GM23338 (cell line): Measurements from ENCODE around the gene HNRNPR. TPM values are rescaled to one million over a fixed set of nuclear protein-coding genes. Genes with fewer than 3 reads are reported as not detected.

ENCODE experiments used
- ATAC-seq: fragments of 200-7000 bp; cut with Tn5 transposase; 3 replicates; pipeline ENCODE4 v1.9.1; 2020
- DNase-seq: peaks from one replicate; pipeline ENCODE4 v3.0.0-alpha.2; 2015; ENCODE audit warnings: low spot score
- H2AFZ ChIP-seq: fragments of 200-600 bp; sonication (generic); 2 replicates; pipeline ENCODE4 v1.8.0; 2016; ENCODE audit warnings: antibody characterized with exemption, mild to moderate bottlenecking, moderate library complexity
- H3F3A ChIP-seq: fragments of 200-600 bp; sonication (generic); replicated peaks from 2 replicates; pipeline ENCODE4 v1.8.0; 2017; ENCODE audit warnings: antibody characterized with exemption, mixed run types, low read depth
- H3K27ac ChIP-seq: fragments of 200-600 bp; sonication (generic); 2 replicates; pipeline ENCODE4 v1.6.1; 2016; ENCODE audit warnings: low read depth
- H3K27me3 ChIP-seq: fragments of 200-600 bp; sonication (generic); 2 replicates; pipeline ENCODE4 v1.8.0; 2016; ENCODE audit warnings: mild to moderate bottlenecking, mixed run types, moderate library complexity; ENCODE audit not compliant: insufficient read depth
- H3K36me3 ChIP-seq: fragments of 200-600 bp; sonication (generic); 2 replicates; pipeline ENCODE4 v1.8.0; 2016; ENCODE audit warnings: mild to moderate bottlenecking; ENCODE audit not compliant: insufficient read depth
- H3K4me1 ChIP-seq: fragments of 200-600 bp; sonication (generic); 2 replicates; pipeline ENCODE4 v1.8.0; 2016; ENCODE audit warnings: mild to moderate bottlenecking, moderate library complexity; ENCODE audit not compliant: insufficient read depth
- H3K4me2 ChIP-seq: fragments of 200-600 bp; sonication (generic); 2 replicates; pipeline ENCODE4 v1.7.1; 2017; ENCODE audit warnings: mixed run types
- H3K4me3 ChIP-seq: fragments of 200-600 bp; sonication (generic); 2 replicates; pipeline ENCODE4 v1.6.1; 2016; ENCODE audit warnings: mixed run types
- H3K79me2 ChIP-seq: fragments of 200-600 bp; sonication (generic); replicated peaks from 2 replicates; pipeline ENCODE4 v1.8.0; 2017; ENCODE audit warnings: mild to moderate bottlenecking; ENCODE audit not compliant: insufficient read depth
- H3K9me2 ChIP-seq: fragments of 200-600 bp; sonication (generic); 2 replicates; pipeline ENCODE4 v1.8.0; 2017; ENCODE audit not compliant: insufficient read depth
- H4K20me1 ChIP-seq: fragments of 200-600 bp; sonication (generic); replicated peaks from 2 replicates; pipeline ENCODE4 v1.8.0; 2017; ENCODE audit warnings: mild to moderate bottlenecking; ENCODE audit not compliant: insufficient read depth
- H3K27ac Mint-ChIP-seq: 2 replicates; pipeline ENCODE4 v1.8.0; 2020; ENCODE audit warnings: inconsistent platforms, mild to moderate bottlenecking, moderate library complexity, mixed read lengths
- H3K27me3 Mint-ChIP-seq: 3 replicates; pipeline ENCODE4 v1.8.0; 2022; ENCODE audit warnings: low read depth, mild to moderate bottlenecking, moderate library complexity, mixed read lengths, inconsistent platforms; ENCODE audit not compliant: insufficient read depth, poor library complexity
- H3K36me3 Mint-ChIP-seq: 3 replicates; pipeline ENCODE4 v1.8.0; 2021; ENCODE audit warnings: low read depth, mild to moderate bottlenecking, inconsistent platforms, moderate library complexity, mixed read lengths
- H3K4me1 Mint-ChIP-seq: 3 replicates; pipeline ENCODE4 v1.8.0; 2020; ENCODE audit warnings: mild to moderate bottlenecking, inconsistent platforms, mixed read lengths
- H3K4me3 Mint-ChIP-seq: 3 replicates; pipeline ENCODE4 v1.8.0; 2021; ENCODE audit warnings: moderate library complexity, mild to moderate bottlenecking, inconsistent platforms, mixed read lengths
- H3K9me3 Mint-ChIP-seq: 3 replicates; pipeline ENCODE4 v1.8.0; 2020; ENCODE audit warnings: moderate library complexity, mild to moderate bottlenecking, inconsistent platforms, mixed read lengths
- CREB1 ChIP-seq: fragments of 250-450 bp; sonication (Bioruptor Pico); IDR thresholded peaks from 2 replicates; pipeline ENCODE4 v1.5.0; 2020; ENCODE audit warnings: low read depth, mild to moderate bottlenecking, moderate library complexity
- CTCF ChIP-seq, 2 experiments: fragments of 200-600 bp in 1 of 2; sonication (generic) in 1 of 2; conservative IDR thresholded peaks; 2 replicates each; pipeline versions ENCODE4 v1.5.1 to v1.6.1; 2016 to 2017; ENCODE audit warnings: antibody characterized with exemption in 2 of 2, low read depth in 2 of 2, mild to moderate bottlenecking in 2 of 2, moderate library complexity in 1 of 2
- ETS1 ChIP-seq: IDR thresholded peaks from 2 replicates; pipeline ENCODE4 v1.6.1; 2016; ENCODE audit warnings: antibody characterized with exemption
- EZH2 ChIP-seq: fragments of 200-600 bp; sonication (generic); IDR thresholded peaks from one replicate; pipeline ENCODE4 v1.8.0; 2017; ENCODE audit warnings: antibody characterized with exemption, mild to moderate bottlenecking, low read depth; ENCODE audit not compliant: unreplicated experiment
- EZH2phosphoT487 ChIP-seq: fragments of 200-600 bp; sonication (generic); IDR thresholded peaks from one replicate; pipeline ENCODE4 v1.8.1; 2018; ENCODE audit warnings: antibody characterized with exemption; ENCODE audit not compliant: unreplicated experiment
- JUNB ChIP-seq: IDR thresholded peaks from one replicate; pipeline ENCODE4 v1.6.1; 2016; ENCODE audit warnings: antibody characterized with exemption; ENCODE audit not compliant: unreplicated experiment
- NANOG ChIP-seq: IDR thresholded peaks from 2 replicates; pipeline ENCODE4 v1.6.1; 2016; ENCODE audit warnings: antibody characterized with exemption, borderline replicate concordance
- POLR2AphosphoS5 ChIP-seq: IDR thresholded peaks from 2 replicates; pipeline ENCODE4 v1.6.1; 2016; ENCODE audit warnings: antibody characterized with exemption, low read depth
- REST ChIP-seq: IDR thresholded peaks from one replicate; pipeline ENCODE4 v1.6.1; 2018; ENCODE audit warnings: antibody characterized with exemption; ENCODE audit not compliant: unreplicated experiment
- STAT1 ChIP-seq: IDR thresholded peaks from one replicate; pipeline ENCODE4 v1.6.1; 2016; ENCODE audit warnings: antibody characterized with exemption; ENCODE audit not compliant: unreplicated experiment
- ZNF114 ChIP-seq: fragments of 250-450 bp; sonication (Bioruptor Pico); IDR thresholded peaks from 2 replicates; pipeline ENCODE4 v1.5.0; 2020; ENCODE audit warnings: mild to moderate bottlenecking, moderate library complexity
- ZNF331 ChIP-seq: fragments of 250-450 bp; sonication (Bioruptor Pico); IDR thresholded peaks from 2 replicates; pipeline ENCODE4 v1.5.0; 2020; ENCODE audit warnings: low read depth, mild to moderate bottlenecking, moderate library complexity
- ZNF462 ChIP-seq: fragments of 250-450 bp; sonication (Bioruptor Pico); IDR thresholded peaks from 2 replicates; pipeline ENCODE4 v1.5.0; 2020; ENCODE audit warnings: mild to moderate bottlenecking, moderate library complexity
- polyA plus RNA-seq: library from polyadenylated mRNA; unstranded; fragments of >200 nt; fragmentation: Nextera tagmentation; extraction: Ambion mirVana; gene quantifications from 2 replicates; pipeline ENCODE4 v1.2.1, GENCODE V29; 2016
- total RNA-seq: library from RNA; depleted of rRNA; stranded (reverse); fragments of >200 nt; shearing (Covaris generic); gene quantifications from 2 replicates; pipeline ENCODE4 v1.2.3, GENCODE V29; 2014

Gene HNRNPR
- total and polyA plus RNA-seq, 2 experiments from 2014 or later: 147 to 200 TPM

GRCh38 chr1:23330846-23331245 lies 13.2 kb downstream of the HNRNPR start:
- H3K36me3 ChIP-seq: peaks cover 73% of the 10 kb centered on the region
- no peaks in the 10 kb centered on the region for H3K4me1 ChIP-seq
- H3K9me2 ChIP-seq: no peaks in the 10 kb centered on the region
- no peak overlapping the region for H3K4me2 ChIP-seq
- Mint-ChIP-seq H3K4me3 (no peak overlapping the region), H3K4me1 (no peaks in the 10 kb centered on the region), H3K27ac (no peak overlapping the region), H3K9me3 (no peaks in the 10 kb centered on the region), H3K27me3 (peaks cover 1% of the 10 kb centered on the region), H3K36me3 (peaks cover 91% of the 10 kb centered on the region)
- TF ChIP-seq POLR2AphosphoS5 (no peak), NANOG (no peak), REST (no peak), ZNF331 (CRISPR knock-in tag) (no peak), STAT1 (no peak), CREB1 (CRISPR knock-in tag) (no peak), JUNB (no peak), ZNF462 (no peak), EZH2 (no peak), ZNF114 (CRISPR knock-in tag) (no peak), CTCF (conservative IDR thresholded peaks at IDR 0.05; ENCODE audit: low read depth in 2 of 2) (no peak), EZH2phosphoT487 (no peak), ETS1 (no peak)
- no peaks in the 10 kb centered on the region for H3K27me3 ChIP-seq
- H3K79me2 ChIP-seq: peaks cover 96% of the 10 kb centered on the region
- H3K4me3 ChIP-seq: no peak overlapping the region
- no peak overlapping the region for H2AFZ ChIP-seq
- H3K27ac ChIP-seq: no peak overlapping the region
- H3F3A ChIP-seq: peaks cover 11% of the 10 kb centered on the region
- peaks cover 84% of the 10 kb centered on the region for H4K20me1 ChIP-seq
- ATAC-seq (no peak), DNase-seq (no peak)
